SK-N-SH treated with all-trans-retinoic acid at 6 μM for 48 hours (cell line): ENCODE results near the gene TUT1.

Source experiments
- ATAC-seq: fragments of 200-7000 bp; cut with Tn5 transposase; 3 replicates; pipeline ENCODE4 v1.9.1; 2020; ENCODE audit warnings: mild to moderate bottlenecking, moderate library complexity
- ARNTL ChIP-seq: fragments of 450-650 bp; formaldehyde crosslinking; IDR thresholded peaks from 2 replicates; pipeline ENCODE4 v1.5.0; 2020; ENCODE audit warnings: low read depth, mild to moderate bottlenecking, moderate library complexity, borderline replicate concordance
- BACH2 ChIP-seq: fragments of 250-450 bp; sonication (Bioruptor Pico); IDR thresholded peaks from 2 replicates; pipeline ENCODE4 v1.9.0; 2021; ENCODE audit warnings: mild to moderate bottlenecking, borderline replicate concordance
- CSDC2 ChIP-seq: fragments of 250-450 bp; sonication (Bioruptor Pico); IDR thresholded peaks from 2 replicates; pipeline ENCODE4 v1.5.0; 2020; ENCODE audit warnings: mild to moderate bottlenecking, moderate library complexity
- ESRRG ChIP-seq: fragments of 250-450 bp; sonication (Bioruptor Pico); IDR thresholded peaks from 2 replicates; pipeline ENCODE4 v1.6.1; 2021; ENCODE audit warnings: mild to moderate bottlenecking
- GLIS3 ChIP-seq: fragments of 250-450 bp; sonication (Bioruptor Pico); IDR thresholded peaks from 2 replicates; pipeline ENCODE4 v1.5.0; 2020; ENCODE audit warnings: mild to moderate bottlenecking, moderate library complexity
- ISL1 ChIP-seq: fragments of 250-450 bp; sonication (Bioruptor Pico); IDR thresholded peaks from 2 replicates; pipeline ENCODE4 v2.1.2; 2022; ENCODE audit warnings: mild to moderate bottlenecking, moderate library complexity
- OSR1 ChIP-seq: fragments of 250-450 bp; sonication (Bioruptor Pico); IDR thresholded peaks from 2 replicates; pipeline ENCODE4 v1.8.0; 2022; ENCODE audit warnings: moderate library complexity, mild to moderate bottlenecking, inconsistent platforms
- PPARA ChIP-seq: fragments of 250-450 bp; sonication (Bioruptor Pico); IDR thresholded peaks from 2 replicates; pipeline ENCODE4 v1.5.0; 2020; ENCODE audit warnings: mild to moderate bottlenecking, borderline replicate concordance
- RARB ChIP-seq: fragments of 250-450 bp; sonication (Bioruptor Pico); IDR thresholded peaks from 2 replicates; pipeline ENCODE4 v1.8.0; 2021; ENCODE audit warnings: mild to moderate bottlenecking, moderate library complexity
- TCF4 ChIP-seq: fragments of 250-450 bp; sonication (Bioruptor Pico); IDR thresholded peaks from 2 replicates; pipeline ENCODE4 v1.8.0; 2021; ENCODE audit warnings: mild to moderate bottlenecking, moderate library complexity, borderline replicate concordance
- TOX ChIP-seq: fragments of 250-450 bp; sonication (Bioruptor Pico); IDR thresholded peaks from 2 replicates; pipeline ENCODE4 v1.8.0; 2021; ENCODE audit warnings: mild to moderate bottlenecking, moderate library complexity, borderline replicate concordance
- ZC3H10 ChIP-seq: fragments of 250-450 bp; sonication (Bioruptor Pico); IDR thresholded peaks from 2 replicates; pipeline ENCODE4 v1.5.1; 2021; ENCODE audit warnings: mild to moderate bottlenecking, moderate library complexity
- ZFP3 ChIP-seq: fragments of 250-450 bp; sonication (Bioruptor Pico); IDR thresholded peaks from 2 replicates; pipeline ENCODE4 v1.5.0; 2020; ENCODE audit warnings: mild to moderate bottlenecking, moderate library complexity
- ZFP30 ChIP-seq: fragments of 450-650 bp; formaldehyde crosslinking; IDR thresholded peaks from 2 replicates; pipeline ENCODE4 v1.5.0; 2022; ENCODE audit warnings: mild to moderate bottlenecking, moderate library complexity
- ZNF565 ChIP-seq: fragments of 450-650 bp; formaldehyde crosslinking; conservative IDR thresholded peaks from 2 replicates; pipeline ENCODE4 v1.5.0; 2020; ENCODE audit warnings: low read depth, mild to moderate bottlenecking, moderate library complexity
- ZNF70 ChIP-seq: fragments of 450-650 bp; formaldehyde crosslinking; IDR thresholded peaks from 2 replicates; pipeline ENCODE4 v1.5.0; 2020; ENCODE audit warnings: mild to moderate bottlenecking, moderate library complexity
- ZNF8 ChIP-seq: fragments of 450-650 bp; formaldehyde crosslinking; IDR thresholded peaks from 2 replicates; pipeline ENCODE4 v1.5.0; 2020; ENCODE audit warnings: mild to moderate bottlenecking, moderate library complexity
- TF ChIP-seq, protein P1 (sequence below): fragments of 250-450 bp; sonication (Bioruptor Pico); IDR thresholded peaks from 2 replicates; pipeline ENCODE4 v1.8.0; 2020; ENCODE audit warnings: mild to moderate bottlenecking, moderate library complexity, borderline replicate concordance
- TF ChIP-seq, protein P2 (sequence below): fragments of 250-450 bp; sonication (Bioruptor Pico); IDR thresholded peaks from 2 replicates; pipeline ENCODE4 v1.5.1; 2020; ENCODE audit warnings: low read depth, mild to moderate bottlenecking, moderate library complexity
- TF ChIP-seq, protein P3 (sequence below): fragments of 250-450 bp; sonication (Bioruptor Pico); IDR thresholded peaks from 2 replicates; pipeline ENCODE4 v1.8.0; 2021; ENCODE audit warnings: low read depth, mild to moderate bottlenecking, moderate library complexity, borderline replicate concordance
- TF ChIP-seq, protein P4 (sequence below): fragments of 250-450 bp; sonication (Bioruptor Pico); IDR thresholded peaks from 2 replicates; pipeline ENCODE4 v1.5.1; 2021; ENCODE audit warnings: mild to moderate bottlenecking, moderate library complexity

TUT1 gene

DNA sequence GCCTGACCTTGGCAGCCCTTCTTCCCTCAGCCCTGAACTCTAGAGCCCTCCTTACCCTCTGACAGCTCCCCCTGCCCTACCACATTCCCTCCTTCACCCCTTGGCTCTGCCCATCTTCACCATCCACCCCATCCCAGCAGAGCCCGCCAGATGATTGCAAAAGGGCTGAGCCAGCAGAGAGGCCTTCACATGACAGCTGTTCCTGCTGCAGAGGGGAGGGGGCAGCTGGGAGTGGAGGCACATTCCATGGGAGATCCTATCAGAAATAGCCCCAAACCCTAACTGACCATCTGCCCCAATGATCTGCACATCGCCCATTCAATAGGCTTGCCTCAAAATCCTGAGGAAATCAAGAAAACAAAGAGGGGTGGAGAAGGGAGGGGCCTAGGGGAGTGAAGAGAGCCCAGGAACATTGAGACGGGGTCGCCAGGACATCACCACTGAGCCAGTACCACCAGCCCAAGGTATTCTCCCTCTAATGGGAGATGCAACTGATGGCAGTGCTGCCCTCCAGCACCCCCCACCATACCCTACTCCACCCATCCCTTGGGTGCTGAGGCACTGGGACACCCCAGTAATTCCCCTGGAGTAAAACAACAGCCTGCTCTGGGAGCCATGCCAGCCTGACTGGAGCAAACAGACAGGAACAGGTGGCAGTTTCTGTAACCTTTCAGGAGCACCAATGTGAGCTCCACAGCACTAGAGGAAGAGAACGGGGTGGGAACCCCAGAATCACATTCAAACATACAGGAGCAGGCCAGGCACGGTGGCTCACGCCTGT lies 36.7 kb downstream of the TUT1 start:
- TF ChIP-seq ZNF8: no peak
- TF ChIP-seq TCF4 (CRISPR knock-in tag): no peak
- TF ChIP-seq, protein P1, sequence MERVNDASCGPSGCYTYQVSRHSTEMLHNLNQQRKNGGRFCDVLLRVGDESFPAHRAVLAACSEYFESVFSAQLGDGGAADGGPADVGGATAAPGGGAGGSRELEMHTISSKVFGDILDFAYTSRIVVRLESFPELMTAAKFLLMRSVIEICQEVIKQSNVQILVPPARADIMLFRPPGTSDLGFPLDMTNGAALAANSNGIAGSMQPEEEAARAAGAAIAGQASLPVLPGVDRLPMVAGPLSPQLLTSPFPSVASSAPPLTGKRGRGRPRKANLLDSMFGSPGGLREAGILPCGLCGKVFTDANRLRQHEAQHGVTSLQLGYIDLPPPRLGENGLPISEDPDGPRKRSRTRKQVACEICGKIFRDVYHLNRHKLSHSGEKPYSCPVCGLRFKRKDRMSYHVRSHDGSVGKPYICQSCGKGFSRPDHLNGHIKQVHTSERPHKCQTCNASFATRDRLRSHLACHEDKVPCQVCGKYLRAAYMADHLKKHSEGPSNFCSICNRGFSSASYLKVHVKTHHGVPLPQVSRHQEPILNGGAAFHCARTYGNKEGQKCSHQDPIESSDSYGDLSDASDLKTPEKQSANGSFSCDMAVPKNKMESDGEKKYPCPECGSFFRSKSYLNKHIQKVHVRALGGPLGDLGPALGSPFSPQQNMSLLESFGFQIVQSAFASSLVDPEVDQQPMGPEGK (CRISPR knock-in tag): no peak
- ATAC-seq: no peak

DNA sequence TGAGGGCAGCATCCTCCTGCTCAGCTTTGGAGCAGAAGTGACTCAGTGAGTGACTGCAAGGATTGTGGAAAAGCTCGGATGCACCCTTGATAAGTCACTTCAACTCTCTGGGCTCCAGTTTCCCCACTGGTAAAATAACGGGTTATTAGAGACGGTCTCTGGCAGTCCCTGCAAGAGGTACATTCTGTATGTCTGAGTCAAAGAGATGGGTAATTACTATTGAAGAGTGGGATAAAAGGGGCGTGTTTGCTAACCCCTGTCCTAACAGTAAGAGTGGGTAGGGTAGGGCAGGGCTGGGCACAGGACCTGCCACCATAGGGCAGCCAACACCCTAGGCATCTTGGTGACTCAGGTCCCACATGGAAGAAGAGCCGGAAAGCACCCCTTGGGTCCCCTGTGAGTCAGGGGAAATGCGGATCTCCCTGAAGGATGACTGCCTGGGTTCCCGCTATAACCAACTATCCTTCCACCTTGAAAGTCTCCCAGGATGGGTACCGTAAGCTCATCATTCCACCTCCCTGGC lies 37.4 kb downstream of the TUT1 start:
- ATAC-seq: peak; percentile 1; the same call in 2 of the 3 replicates
- TF ChIP-seq ZFP30: no peak
- TF ChIP-seq ZC3H10 (CRISPR knock-in tag): no peak
- TF ChIP-seq, protein P2, sequence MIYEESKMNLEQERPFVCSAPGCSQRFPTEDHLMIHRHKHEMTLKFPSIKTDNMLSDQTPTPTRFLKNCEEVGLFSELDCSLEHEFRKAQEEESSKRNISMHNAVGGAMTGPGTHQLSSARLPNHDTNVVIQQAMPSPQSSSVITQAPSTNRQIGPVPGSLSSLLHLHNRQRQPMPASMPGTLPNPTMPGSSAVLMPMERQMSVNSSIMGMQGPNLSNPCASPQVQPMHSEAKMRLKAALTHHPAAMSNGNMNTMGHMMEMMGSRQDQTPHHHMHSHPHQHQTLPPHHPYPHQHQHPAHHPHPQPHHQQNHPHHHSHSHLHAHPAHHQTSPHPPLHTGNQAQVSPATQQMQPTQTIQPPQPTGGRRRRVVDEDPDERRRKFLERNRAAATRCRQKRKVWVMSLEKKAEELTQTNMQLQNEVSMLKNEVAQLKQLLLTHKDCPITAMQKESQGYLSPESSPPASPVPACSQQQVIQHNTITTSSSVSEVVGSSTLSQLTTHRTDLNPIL (CRISPR knock-in tag): no peak
- TF ChIP-seq PPARA (CRISPR knock-in tag): no peak
- TF ChIP-seq ZFP3 (CRISPR knock-in tag): no peak
- TF ChIP-seq ESRRG (CRISPR knock-in tag): no peak
- no peak for TF ChIP-seq ZNF565
- TF ChIP-seq, protein P1 (CRISPR knock-in tag): no peak
- no peak for TF ChIP-seq GLIS3
- TF ChIP-seq ISL1: no peak
- TF ChIP-seq ZNF70 (CRISPR knock-in tag): no peak
- no peak for TF ChIP-seq BACH2 (CRISPR knock-in tag)
- TF ChIP-seq, protein P3, sequence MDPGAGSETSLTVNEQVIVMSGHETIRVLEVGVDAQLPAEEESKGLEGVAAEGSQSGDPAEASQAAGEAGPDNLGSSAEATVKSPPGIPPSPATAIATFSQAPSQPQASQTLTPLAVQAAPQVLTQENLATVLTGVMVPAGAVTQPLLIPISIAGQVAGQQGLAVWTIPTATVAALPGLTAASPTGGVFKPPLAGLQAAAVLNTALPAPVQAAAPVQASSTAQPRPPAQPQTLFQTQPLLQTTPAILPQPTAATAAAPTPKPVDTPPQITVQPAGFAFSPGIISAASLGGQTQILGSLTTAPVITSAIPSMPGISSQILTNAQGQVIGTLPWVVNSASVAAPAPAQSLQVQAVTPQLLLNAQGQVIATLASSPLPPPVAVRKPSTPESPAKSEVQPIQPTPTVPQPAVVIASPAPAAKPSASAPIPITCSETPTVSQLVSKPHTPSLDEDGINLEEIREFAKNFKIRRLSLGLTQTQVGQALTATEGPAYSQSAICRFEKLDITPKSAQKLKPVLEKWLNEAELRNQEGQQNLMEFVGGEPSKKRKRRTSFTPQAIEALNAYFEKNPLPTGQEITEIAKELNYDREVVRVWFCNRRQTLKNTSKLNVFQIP: no peak
- TF ChIP-seq, all 23 proteins: peak for 0

DNA sequence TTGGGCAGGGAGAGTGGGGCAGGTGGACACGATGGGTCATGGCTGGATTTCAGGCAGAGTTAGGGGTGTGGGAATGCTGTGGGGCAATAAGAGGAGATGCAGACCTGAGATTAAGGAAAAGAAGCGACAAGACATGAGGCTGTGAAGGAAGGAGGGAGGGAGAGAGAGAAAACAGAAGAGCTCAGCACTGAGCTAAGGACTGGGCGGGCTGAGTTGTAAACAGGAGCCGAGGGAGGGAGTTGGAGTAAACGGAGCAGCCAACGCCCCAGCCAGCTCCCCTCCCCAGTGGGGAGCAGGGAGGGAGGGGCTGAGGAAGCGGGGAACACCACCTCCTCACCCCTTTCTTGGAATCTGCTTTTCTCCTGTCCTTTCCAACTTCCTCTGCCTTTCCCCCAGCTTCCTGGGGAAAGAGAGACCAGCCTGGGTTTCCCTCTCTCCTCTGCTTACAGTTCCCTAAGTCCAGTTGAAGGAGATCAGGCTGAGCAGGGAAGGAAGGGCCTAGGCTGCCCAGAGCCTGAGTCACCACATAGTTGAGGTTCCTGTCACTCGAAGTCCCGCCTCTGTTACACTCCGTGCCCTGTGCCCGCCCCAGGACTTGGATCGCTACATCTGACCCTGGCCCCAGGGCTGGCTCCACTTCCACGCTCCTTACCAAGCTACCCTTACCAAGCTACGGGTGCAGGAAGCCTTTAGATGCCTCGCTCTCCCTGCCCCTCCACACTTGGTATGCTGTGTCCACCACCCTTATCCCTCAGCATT lies 38.1 kb downstream of the TUT1 start:
- TF ChIP-seq, protein P4, sequence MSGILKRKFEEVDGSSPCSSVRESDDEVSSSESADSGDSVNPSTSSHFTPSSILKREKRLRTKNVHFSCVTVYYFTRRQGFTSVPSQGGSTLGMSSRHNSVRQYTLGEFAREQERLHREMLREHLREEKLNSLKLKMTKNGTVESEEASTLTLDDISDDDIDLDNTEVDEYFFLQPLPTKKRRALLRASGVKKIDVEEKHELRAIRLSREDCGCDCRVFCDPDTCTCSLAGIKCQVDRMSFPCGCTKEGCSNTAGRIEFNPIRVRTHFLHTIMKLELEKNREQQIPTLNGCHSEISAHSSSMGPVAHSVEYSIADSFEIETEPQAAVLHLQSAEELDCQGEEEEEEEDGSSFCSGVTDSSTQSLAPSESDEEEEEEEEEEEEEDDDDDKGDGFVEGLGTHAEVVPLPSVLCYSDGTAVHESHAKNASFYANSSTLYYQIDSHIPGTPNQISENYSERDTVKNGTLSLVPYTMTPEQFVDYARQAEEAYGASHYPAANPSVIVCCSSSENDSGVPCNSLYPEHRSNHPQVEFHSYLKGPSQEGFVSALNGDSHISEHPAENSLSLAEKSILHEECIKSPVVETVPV: no peak
- TF ChIP-seq ZNF70 (CRISPR knock-in tag) (no peak), ESRRG (CRISPR knock-in tag) (no peak), ZNF8 (no peak), CSDC2 (CRISPR knock-in tag) (no peak), GLIS3 (no peak), OSR1 (CRISPR knock-in tag) (no peak), ZNF565 (no peak), BACH2 (CRISPR knock-in tag) (no peak), ISL1 (no peak), ZC3H10 (CRISPR knock-in tag) (no peak), TOX (CRISPR knock-in tag) (no peak; the same call in 1 of the 2 replicates), ARNTL (CRISPR knock-in tag) (no peak), RARB (CRISPR knock-in tag) (no peak)
- TF ChIP-seq, protein P3: no peak
- TF ChIP-seq, protein P1 (CRISPR knock-in tag): no peak
- TF ChIP-seq, protein P2 (CRISPR knock-in tag): no peak
- ATAC-seq: peak; percentile 85
